KMS-11 (cell line): Measurements from ENCODE around the gene WDR77.

Source experiments
- H2AFZ ChIP-seq: fragments of 200-600 bp; sonication (generic); 2 replicates; pipeline ENCODE4 v1.6.1; 2016; ENCODE audit warnings: antibody characterized with exemption, mixed run types, low read depth
- H3K27ac ChIP-seq: fragments of 200-600 bp; sonication (generic); 2 replicates; pipeline ENCODE4 v1.6.1; 2016; ENCODE audit warnings: mild to moderate bottlenecking, mixed run types
- H3K27me3 ChIP-seq: fragments of 200-600 bp; sonication (generic); 2 replicates; pipeline ENCODE4 v1.6.1; 2017; ENCODE audit warnings: mild to moderate bottlenecking, low read depth, mixed run types, moderate library complexity; ENCODE audit not compliant: insufficient read depth
- H3K36me3 ChIP-seq: fragments of 200-600 bp; sonication (generic); 2 replicates; pipeline ENCODE4 v1.6.1; 2017; ENCODE audit warnings: mild to moderate bottlenecking, mixed run types; ENCODE audit not compliant: insufficient read depth
- H3K4me1 ChIP-seq: fragments of 200-600 bp; sonication (generic); 2 replicates; pipeline ENCODE4 v1.6.1; 2016; ENCODE audit warnings: mild to moderate bottlenecking, low read depth, mixed run types; ENCODE audit not compliant: poor library complexity, severe bottlenecking
- H3K4me2 ChIP-seq: fragments of 200-600 bp; sonication (generic); 2 replicates; pipeline ENCODE4 v1.7.0; 2016; ENCODE audit warnings: mild to moderate bottlenecking, mixed run types
- H3K4me3 ChIP-seq: fragments of 200-600 bp; sonication (generic); IDR thresholded peaks from 2 replicates; pipeline ENCODE4 v1.6.1; 2017; ENCODE audit warnings: low read depth, low read length, mixed read lengths; ENCODE audit not compliant: insufficient read depth
- H3K79me2 ChIP-seq: fragments of 200-600 bp; sonication (generic); 2 replicates; pipeline ENCODE4 v1.6.1; 2016; ENCODE audit warnings: low read depth, mixed run types; ENCODE audit not compliant: insufficient read depth
- H3K9ac ChIP-seq: fragments of 200-600 bp; sonication (generic); 2 replicates; pipeline ENCODE4 v1.6.1; 2016; ENCODE audit warnings: mild to moderate bottlenecking, mixed run types
- H4K20me1 ChIP-seq: fragments of 200-600 bp; sonication (generic); 2 replicates; pipeline ENCODE4 v1.6.1; 2016; ENCODE audit warnings: mild to moderate bottlenecking, mixed run types; ENCODE audit not compliant: insufficient read depth
- TF ChIP-seq, protein P1 (sequence below): fragments of 200-600 bp; sonication (generic); conservative IDR thresholded peaks from 2 replicates; pipeline ENCODE4 v1.6.1; 2017; ENCODE audit warnings: low read depth, mild to moderate bottlenecking, antibody characterized with exemption, low read length, moderate library complexity, mixed read lengths

Gene WDR77

GRCh38 chr1:111420377-111420776 is 28.7 kb downstream of the WDR77 start:
- no peaks in the 10 kb centered on the region for H3K4me1 ChIP-seq
- H3K79me2 ChIP-seq, result no peaks in the 10 kb centered on the region
- H3K36me3 ChIP-seq, result no peaks in the 10 kb centered on the region
- H3K4me3 ChIP-seq, result no peak overlapping the region
- H3K4me2 ChIP-seq, result no peak overlapping the region
- no peak overlapping the region for H3K27ac ChIP-seq
- no peak overlapping the region for H2AFZ ChIP-seq
- H3K9ac ChIP-seq, result no peak overlapping the region
- TF ChIP-seq, protein P1, sequence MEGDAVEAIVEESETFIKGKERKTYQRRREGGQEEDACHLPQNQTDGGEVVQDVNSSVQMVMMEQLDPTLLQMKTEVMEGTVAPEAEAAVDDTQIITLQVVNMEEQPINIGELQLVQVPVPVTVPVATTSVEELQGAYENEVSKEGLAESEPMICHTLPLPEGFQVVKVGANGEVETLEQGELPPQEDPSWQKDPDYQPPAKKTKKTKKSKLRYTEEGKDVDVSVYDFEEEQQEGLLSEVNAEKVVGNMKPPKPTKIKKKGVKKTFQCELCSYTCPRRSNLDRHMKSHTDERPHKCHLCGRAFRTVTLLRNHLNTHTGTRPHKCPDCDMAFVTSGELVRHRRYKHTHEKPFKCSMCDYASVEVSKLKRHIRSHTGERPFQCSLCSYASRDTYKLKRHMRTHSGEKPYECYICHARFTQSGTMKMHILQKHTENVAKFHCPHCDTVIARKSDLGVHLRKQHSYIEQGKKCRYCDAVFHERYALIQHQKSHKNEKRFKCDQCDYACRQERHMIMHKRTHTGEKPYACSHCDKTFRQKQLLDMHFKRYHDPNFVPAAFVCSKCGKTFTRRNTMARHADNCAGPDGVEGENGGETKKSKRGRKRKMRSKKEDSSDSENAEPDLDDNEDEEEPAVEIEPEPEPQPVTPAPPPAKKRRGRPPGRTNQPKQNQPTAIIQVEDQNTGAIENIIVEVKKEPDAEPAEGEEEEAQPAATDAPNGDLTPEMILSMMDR, result no peak
- H3K27me3 ChIP-seq, result no peaks in the 10 kb centered on the region
- H4K20me1 ChIP-seq, result no peaks in the 10 kb centered on the region

DNA sequence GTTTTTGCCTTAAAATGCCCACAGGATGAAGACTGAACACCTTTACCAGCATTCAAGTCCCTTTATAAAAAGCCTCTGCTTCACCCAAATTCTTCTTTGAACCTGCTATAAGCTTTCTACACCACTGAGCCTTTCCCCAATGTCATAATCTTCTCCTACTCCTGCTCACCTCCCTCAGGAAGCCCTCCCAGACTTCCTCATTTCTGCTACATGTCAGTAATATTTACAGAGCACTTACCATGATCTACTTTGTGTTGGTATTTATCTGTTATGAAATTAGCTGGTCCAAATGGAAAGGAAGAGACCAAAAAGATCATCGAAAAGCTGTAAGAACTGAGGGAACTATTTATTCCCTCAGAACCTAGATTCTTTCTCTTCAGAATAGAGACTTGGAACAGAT is 30.0 kb downstream of the WDR77 start:
- H3K9ac ChIP-seq, result no peak overlapping the region
- TF ChIP-seq, protein P1, result no peak
- no peak overlapping the region for H3K4me2 ChIP-seq
- no peaks in the 10 kb centered on the region for H4K20me1 ChIP-seq
- no peaks in the 10 kb centered on the region for H3K4me1 ChIP-seq
- no peak overlapping the region for H3K4me3 ChIP-seq
- no peaks in the 10 kb centered on the region for H3K36me3 ChIP-seq
- no peaks in the 10 kb centered on the region for H3K27me3 ChIP-seq
- H3K79me2 ChIP-seq, result no peaks in the 10 kb centered on the region
- H2AFZ ChIP-seq, result no peak overlapping the region
- no peak overlapping the region for H3K27ac ChIP-seq

DNA sequence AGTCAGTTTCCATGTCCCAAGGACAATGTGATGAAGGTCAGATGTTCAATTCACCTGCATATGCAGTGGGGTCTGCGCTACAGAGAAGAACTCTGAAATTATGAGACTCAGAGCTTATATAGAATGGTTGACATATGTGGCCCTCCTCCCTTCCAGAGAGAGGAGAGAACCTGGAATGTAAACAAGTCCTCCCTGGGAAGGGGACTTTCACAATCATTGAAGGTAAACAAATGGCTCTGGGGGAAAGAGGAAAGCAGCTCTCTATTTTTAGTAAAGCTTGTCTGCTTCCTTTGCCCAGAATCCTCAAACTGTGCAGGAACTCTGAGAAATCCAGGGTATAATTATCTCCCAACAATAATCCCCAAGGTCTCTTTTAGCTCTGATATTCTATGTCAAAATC is 31.3 kb downstream of the WDR77 start:
- H3K27ac ChIP-seq, result no peak overlapping the region
- TF ChIP-seq, protein P1, result no peak
- H4K20me1 ChIP-seq, result no peaks in the 10 kb centered on the region
- H3K9ac ChIP-seq, result no peak overlapping the region
- H3K27me3 ChIP-seq, result no peaks in the 10 kb centered on the region
- H3K4me1 ChIP-seq, result no peaks in the 10 kb centered on the region
- no peak overlapping the region for H3K4me3 ChIP-seq
- no peaks in the 10 kb centered on the region for H3K79me2 ChIP-seq
- H3K36me3 ChIP-seq, result no peaks in the 10 kb centered on the region
- no peak overlapping the region for H2AFZ ChIP-seq
- H3K4me2 ChIP-seq, result no peak overlapping the region

DNA sequence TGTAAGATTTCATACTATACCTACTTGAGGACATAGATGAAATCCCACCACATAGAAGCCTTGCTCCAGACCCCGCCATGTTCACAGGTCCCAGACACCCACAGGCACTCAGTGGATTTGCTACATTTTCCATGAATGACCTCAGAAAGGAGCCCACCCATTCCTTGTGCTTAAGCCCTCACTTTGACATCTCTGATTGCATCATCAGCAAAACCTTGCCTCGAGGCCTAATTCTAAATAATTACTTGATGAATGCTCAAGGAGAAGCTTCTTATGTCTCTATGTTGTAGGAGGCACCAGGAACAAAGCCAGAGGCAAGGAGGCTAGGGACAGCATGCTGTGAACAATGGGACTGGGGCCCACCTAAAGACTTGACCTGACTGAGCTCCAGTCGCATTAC is 33.6 kb downstream of the WDR77 start:
- no peak overlapping the region for H2AFZ ChIP-seq
- TF ChIP-seq, protein P1, result no peak
- H3K4me2 ChIP-seq, result no peak overlapping the region
- no peak overlapping the region for H3K4me3 ChIP-seq
- no peaks in the 10 kb centered on the region for H3K4me1 ChIP-seq
- no peaks in the 10 kb centered on the region for H3K79me2 ChIP-seq
- H3K9ac ChIP-seq, result no peak overlapping the region
- H4K20me1 ChIP-seq, result no peaks in the 10 kb centered on the region
- H3K27me3 ChIP-seq, result no peaks in the 10 kb centered on the region
- H3K36me3 ChIP-seq, result no peaks in the 10 kb centered on the region
- H3K27ac ChIP-seq, result no peak overlapping the region

GRCh38 chr1:111414756-111415155 is 34.3 kb downstream of the WDR77 start:
- no peaks in the 10 kb centered on the region for H3K4me1 ChIP-seq
- H3K79me2 ChIP-seq, result no peaks in the 10 kb centered on the region
- no peaks in the 10 kb centered on the region for H4K20me1 ChIP-seq
- H3K9ac ChIP-seq, result no peak overlapping the region
- no peaks in the 10 kb centered on the region for H3K36me3 ChIP-seq
- no peaks in the 10 kb centered on the region for H3K27me3 ChIP-seq
- no peak overlapping the region for H3K4me2 ChIP-seq
- TF ChIP-seq, protein P1, result no peak
- H2AFZ ChIP-seq, result no peak overlapping the region
- H3K4me3 ChIP-seq, result no peak overlapping the region
- H3K27ac ChIP-seq, result no peak overlapping the region
